Measurements from ENCODE around the gene CIITA.

CIITA gene

GRCh38 chr16:10968498-10968897, 91.5 kb downstream of the CIITA start:
- no peak for DNase-seq
- POLR2A ChIA-PET = no interaction called here

GRCh38 chr16:10969615-10970014, 92.6 kb downstream of the CIITA start:
- DNase-seq = peak in 1 of 3 donors; percentile 35
- Histone ChIP-seq H3K4me1 (ENCODE audit: control extremely low read depth in 1 of 4, control insufficient read depth in 4 of 4, insufficient read depth in 4 of 4, low read length in 3 of 4) (peaks cover 3 to 48% (median 26%) of the 10 kb centered on the region in 4 experiments), H3K27ac (ENCODE audit: insufficient read depth in 1 of 2, low read depth in 1 of 2, low read length in 2 of 2, poor library complexity in 1 of 2, severe bottlenecking in 2 of 2) (no peak overlapping the region), H3K9me3 (ENCODE audit: control extremely low read depth in 1 of 5, control insufficient read depth in 4 of 5, insufficient read depth in 2 of 5, low read depth in 1 of 5, low read length in 4 of 5) (no peaks in the 10 kb centered on the region), H3K4me3 (ENCODE audit: control insufficient read depth in 1 of 7, extremely low read depth in 1 of 7, insufficient read depth in 4 of 7, low read depth in 2 of 7, low read length in 6 of 7) (no peak overlapping the region), H3K36me3 (ENCODE audit: control insufficient read depth in 4 of 4, insufficient read depth in 4 of 4, low read length in 3 of 4) (peaks cover 0 to 57% (median 17%) of the 10 kb centered on the region in 4 experiments), H3K27me3 (replicated peaks in 2 of 5; ENCODE audit: control insufficient read depth in 4 of 5, insufficient read depth in 5 of 5, low read length in 4 of 5) (no peaks in the 10 kb centered on the region)
- no CpG with 5 or more reads among the region's 1 CpG for WGBS (ENCODE audit: insufficient coverage)
- ChIA-PET POLR2A (no interaction called here), CTCF (interaction anchor here (1.3 to 8.1 kb wide), 2 partner anchors 29 to 286 kb away, joined by 3 to 80 read pairs; partner anchors contain the start of gene SOCS1)

More at GRCh38 chr16:10968498-10968897, 91.5 kb downstream of the CIITA start:
- Histone ChIP-seq H3K9me3 (ENCODE audit: control extremely low read depth in 1 of 5, control insufficient read depth in 4 of 5, insufficient read depth in 2 of 5, low read depth in 1 of 5, low read length in 4 of 5) (no peaks in the 10 kb centered on the region), H3K36me3 (ENCODE audit: control insufficient read depth in 4 of 4, insufficient read depth in 4 of 4, low read length in 3 of 4) (peaks cover under 1 to 57% (median 17%) of the 10 kb centered on the region in 4 experiments), H3K4me3 (ENCODE audit: control insufficient read depth in 1 of 7, extremely low read depth in 1 of 7, insufficient read depth in 4 of 7, low read depth in 2 of 7, low read length in 6 of 7) (no peak overlapping the region), H3K27ac (ENCODE audit: insufficient read depth in 1 of 2, low read depth in 1 of 2, low read length in 2 of 2, poor library complexity in 1 of 2, severe bottlenecking in 2 of 2) (no peak overlapping the region), H3K4me1 (ENCODE audit: control extremely low read depth in 1 of 4, control insufficient read depth in 4 of 4, insufficient read depth in 4 of 4, low read length in 3 of 4) (peaks cover 3 to 55% (median 31%) of the 10 kb centered on the region in 4 experiments), H3K27me3 (replicated peaks in 2 of 5; ENCODE audit: control insufficient read depth in 4 of 5, insufficient read depth in 5 of 5, low read length in 4 of 5) (no peaks in the 10 kb centered on the region)
- 100% methylated on average over 3 of the region's 3 CpGs for WGBS (ENCODE audit: insufficient coverage)
- CTCF ChIA-PET = interaction anchor here (0.9 to 9.7 kb wide), 7 partner anchors 12 to 436 kb away, joined by 3 to 118 read pairs (median 3); partner anchors contain the start of gene SOCS1

GRCh38 chr16:10970065-10970464, 93.1 kb downstream of the CIITA start:
- no peaks in the 10 kb centered on the region for H3K9me3 ChIP-seq (ENCODE audit: control extremely low read depth in 1 of 5, control insufficient read depth in 4 of 5, insufficient read depth in 2 of 5, low read depth in 1 of 5, low read length in 4 of 5)
- DNase-seq = no peak
- 100% methylated on average over 2 of the region's 2 CpGs for WGBS (ENCODE audit: insufficient coverage)
- H3K27me3 ChIP-seq (replicated peaks in 2 of 5; ENCODE audit: control insufficient read depth in 4 of 5, insufficient read depth in 5 of 5, low read length in 4 of 5) = no peaks in the 10 kb centered on the region
- peaks cover 3 to 43% (median 26%) of the 10 kb centered on the region in 4 experiments for H3K4me1 ChIP-seq (ENCODE audit: control extremely low read depth in 1 of 4, control insufficient read depth in 4 of 4, insufficient read depth in 4 of 4, low read length in 3 of 4)
- ChIA-PET CTCF (interaction anchor here (1.1 to 8.1 kb wide), 3 partner anchors 9 to 285 kb away, joined by 3 to 80 read pairs (median 3); partner anchors contain the start of gene SOCS1), POLR2A (no interaction called here)
- no peak overlapping the region for H3K27ac ChIP-seq (ENCODE audit: insufficient read depth in 1 of 2, low read depth in 1 of 2, low read length in 2 of 2, poor library complexity in 1 of 2, severe bottlenecking in 2 of 2)
- H3K4me3 ChIP-seq (ENCODE audit: control insufficient read depth in 1 of 7, extremely low read depth in 1 of 7, insufficient read depth in 4 of 7, low read depth in 2 of 7, low read length in 6 of 7) = no peak overlapping the region
- peaks cover 0 to 53% (median 17%) of the 10 kb centered on the region in 4 experiments for H3K36me3 ChIP-seq (ENCODE audit: control insufficient read depth in 4 of 4, insufficient read depth in 4 of 4, low read length in 3 of 4)

GRCh38 chr16:10971560-10971961, 94.6 kb downstream of the CIITA start:
- ChIA-PET CTCF (interaction anchor here (0.7 to 3.9 kb wide), 15 partner anchors 7 to 401 kb away, joined by 3 to 31 read pairs (median 3); partner anchors contain the start of gene SOCS1), POLR2A (interaction anchor here (1.0 kb wide), 1 partner anchor 284 kb away, joined by 5 read pairs; the partner anchor contains the start of gene SOCS1)
- Histone ChIP-seq H3K4me3 (ENCODE audit: control insufficient read depth in 1 of 7, extremely low read depth in 1 of 7, insufficient read depth in 4 of 7, low read depth in 2 of 7, low read length in 6 of 7) (no peak overlapping the region), H3K36me3 (ENCODE audit: control insufficient read depth in 4 of 4, insufficient read depth in 4 of 4, low read length in 3 of 4) (peaks cover 4 to 49% (median 19%) of the 10 kb centered on the region in 4 experiments), H3K4me1 (ENCODE audit: control extremely low read depth in 1 of 4, control insufficient read depth in 4 of 4, insufficient read depth in 4 of 4, low read length in 3 of 4) (peaks cover 3 to 28% (median 19%) of the 10 kb centered on the region in 4 experiments), H3K27me3 (replicated peaks in 2 of 5; ENCODE audit: control insufficient read depth in 4 of 5, insufficient read depth in 5 of 5, low read length in 4 of 5) (no peaks in the 10 kb centered on the region), H3K27ac (ENCODE audit: insufficient read depth in 1 of 2, low read depth in 1 of 2, low read length in 2 of 2, poor library complexity in 1 of 2, severe bottlenecking in 2 of 2) (no peak overlapping the region), H3K9me3 (ENCODE audit: control extremely low read depth in 1 of 5, control insufficient read depth in 4 of 5, insufficient read depth in 2 of 5, low read depth in 1 of 5, low read length in 4 of 5) (no peaks in the 10 kb centered on the region)
- 90% methylated on average over 3 of the region's 3 CpGs for WGBS (ENCODE audit: insufficient coverage)
- peak; percentile 70 to 78 (median 71) for DNase-seq

GRCh38 chr16:10972108-10972818, 95.3 kb downstream of the CIITA start:
- peak in 2 of 3 donors; percentile 43 to 64 for DNase-seq
- POLR2A ChIA-PET = interaction anchor here (1.0 kb wide), 1 partner anchor 80 kb away, joined by 3 read pairs; no protein-coding TSS in a partner anchor
- Histone ChIP-seq H3K9me3 (ENCODE audit: control extremely low read depth in 1 of 5, control insufficient read depth in 4 of 5, insufficient read depth in 2 of 5, low read depth in 1 of 5, low read length in 4 of 5) (no peaks in the 10 kb centered on the region), H3K4me3 (ENCODE audit: control insufficient read depth in 1 of 7, extremely low read depth in 1 of 7, insufficient read depth in 4 of 7, low read depth in 2 of 7, low read length in 6 of 7) (no peak overlapping the region), H3K27me3 (replicated peaks in 2 of 5; ENCODE audit: control insufficient read depth in 4 of 5, insufficient read depth in 5 of 5, low read length in 4 of 5) (no peaks in the 10 kb centered on the region), H3K27ac (ENCODE audit: insufficient read depth in 1 of 2, low read depth in 1 of 2, low read length in 2 of 2, poor library complexity in 1 of 2, severe bottlenecking in 2 of 2) (peak overlapping the region in 1 of 2 experiments; percentile 29), H3K36me3 (ENCODE audit: control insufficient read depth in 4 of 4, insufficient read depth in 4 of 4, low read length in 3 of 4) (peaks cover 6 to 51% (median 24%) of the 10 kb centered on the region in 4 experiments), H3K4me1 (ENCODE audit: control extremely low read depth in 1 of 4, control insufficient read depth in 4 of 4, insufficient read depth in 4 of 4, low read length in 3 of 4) (peaks cover 2 to 21% (median 17%) of the 10 kb centered on the region in 4 experiments)
- CTCF ChIA-PET = interaction anchor here (0.8 to 3.9 kb wide), 9 partner anchors 8 to 400 kb away, joined by 3 to 31 read pairs (median 5); partner anchors contain the start of gene SOCS1
- WGBS (ENCODE audit: insufficient coverage) = 23% methylated on average over 3 of the region's 4 CpGs

GRCh38 chr16:10972819-10973464, 95.9 kb downstream of the CIITA start:
- ChIA-PET CTCF (interaction anchor here (0.8 to 3.9 kb wide), 8 partner anchors 9 to 383 kb away, joined by 3 to 31 read pairs (median 7); partner anchors contain the start of gene SOCS1), POLR2A (interaction anchor here (1.0 kb wide), 1 partner anchor 80 kb away, joined by 3 read pairs; no protein-coding TSS in a partner anchor)
- Histone ChIP-seq H3K4me1 (ENCODE audit: control extremely low read depth in 1 of 4, control insufficient read depth in 4 of 4, insufficient read depth in 4 of 4, low read length in 3 of 4) (peaks cover 2 to 21% (median 15%) of the 10 kb centered on the region in 4 experiments), H3K9me3 (ENCODE audit: control extremely low read depth in 1 of 5, control insufficient read depth in 4 of 5, insufficient read depth in 2 of 5, low read depth in 1 of 5, low read length in 4 of 5) (no peaks in the 10 kb centered on the region), H3K36me3 (ENCODE audit: control insufficient read depth in 4 of 4, insufficient read depth in 4 of 4, low read length in 3 of 4) (peaks cover 6 to 49% (median 27%) of the 10 kb centered on the region in 4 experiments), H3K27ac (ENCODE audit: insufficient read depth in 1 of 2, low read depth in 1 of 2, low read length in 2 of 2, poor library complexity in 1 of 2, severe bottlenecking in 2 of 2) (peak overlapping the region in 1 of 2 experiments; percentile 29), H3K4me3 (ENCODE audit: control insufficient read depth in 1 of 7, extremely low read depth in 1 of 7, insufficient read depth in 4 of 7, low read depth in 2 of 7, low read length in 6 of 7) (no peak overlapping the region), H3K27me3 (replicated peaks in 2 of 5; ENCODE audit: control insufficient read depth in 4 of 5, insufficient read depth in 5 of 5, low read length in 4 of 5) (no peaks in the 10 kb centered on the region)
- no peak for DNase-seq
- WGBS (ENCODE audit: insufficient coverage) = 86% methylated on average over 9 of the region's 12 CpGs
